ENCODE measurements around the gene MBD4.
A peak's percentile ranks its signal among the peaks of the same experiment; 100 is the strongest.

MBD4 gene

DNA sequence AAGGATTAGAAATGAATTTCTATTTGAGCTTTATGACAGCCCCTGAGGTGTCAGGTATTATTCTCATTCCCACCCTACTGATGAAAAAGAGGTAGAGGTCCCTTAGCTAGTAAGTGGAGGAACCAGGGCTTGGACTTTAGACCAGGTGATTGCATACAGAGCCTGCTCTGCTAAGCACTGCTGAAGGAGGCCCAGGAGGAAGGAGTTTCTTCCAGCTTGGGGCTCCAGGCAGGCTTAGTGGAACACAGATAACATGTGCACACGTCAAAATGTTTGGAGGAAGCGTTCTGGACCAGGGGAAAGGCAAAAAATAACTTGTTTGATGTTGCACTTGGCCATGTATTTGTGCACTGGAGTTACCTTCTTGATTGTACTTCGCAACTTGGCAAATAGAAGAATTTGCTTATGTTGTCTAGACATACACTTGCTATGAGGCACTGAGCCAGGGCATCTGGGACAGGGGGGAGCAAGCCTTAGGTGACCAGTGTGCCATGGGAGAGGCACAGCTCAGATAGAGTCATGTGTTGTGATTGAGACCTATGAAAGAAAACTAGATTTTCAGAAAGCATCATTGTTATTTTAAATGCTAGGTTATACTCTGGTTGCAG lies 22.7 kb upstream of the MBD4 start:
- DNase-seq = no peak

DNA sequence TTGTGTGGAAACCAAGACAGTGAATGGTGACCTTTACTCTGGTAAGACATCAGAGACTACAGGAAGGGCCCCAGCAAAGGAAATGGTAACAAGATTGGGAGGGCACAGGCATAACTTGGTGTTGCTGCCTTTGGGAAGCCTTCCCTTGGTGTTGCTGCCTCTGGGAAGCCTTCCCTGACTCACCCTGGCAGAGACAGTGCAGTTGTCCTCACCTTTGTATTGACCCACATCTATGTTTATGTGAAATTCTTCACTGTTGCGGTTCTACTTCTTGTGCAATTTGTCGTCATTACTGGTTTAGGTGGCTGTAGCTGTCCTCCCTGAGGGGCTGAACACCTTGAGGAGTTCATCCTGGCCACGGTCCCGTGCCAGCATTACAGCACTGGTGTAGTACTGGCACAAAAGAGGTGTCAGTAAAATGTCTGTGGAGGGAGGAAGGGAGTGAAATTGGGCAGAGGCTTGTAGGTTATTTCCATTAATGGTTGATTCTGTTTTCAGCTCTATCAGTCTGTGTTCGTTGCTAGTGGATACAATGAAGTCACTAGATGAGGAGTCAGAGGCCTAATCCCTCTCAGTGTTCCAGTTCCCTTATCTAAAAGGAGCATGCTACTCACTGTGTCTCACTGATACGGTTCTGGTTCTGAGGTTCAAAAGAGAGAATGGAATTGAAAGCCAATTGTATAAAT lies 21.9 kb upstream of the MBD4 start:
- no peak for DNase-seq

- no peak for DNase-seq
These were observed 21.3 kb upstream of the MBD4 start for GRCh38 chr3:129461022-129461421.

- no peak for DNase-seq
These were observed 20.8 kb upstream of the MBD4 start for GRCh38 chr3:129460572-129460971.

DNA sequence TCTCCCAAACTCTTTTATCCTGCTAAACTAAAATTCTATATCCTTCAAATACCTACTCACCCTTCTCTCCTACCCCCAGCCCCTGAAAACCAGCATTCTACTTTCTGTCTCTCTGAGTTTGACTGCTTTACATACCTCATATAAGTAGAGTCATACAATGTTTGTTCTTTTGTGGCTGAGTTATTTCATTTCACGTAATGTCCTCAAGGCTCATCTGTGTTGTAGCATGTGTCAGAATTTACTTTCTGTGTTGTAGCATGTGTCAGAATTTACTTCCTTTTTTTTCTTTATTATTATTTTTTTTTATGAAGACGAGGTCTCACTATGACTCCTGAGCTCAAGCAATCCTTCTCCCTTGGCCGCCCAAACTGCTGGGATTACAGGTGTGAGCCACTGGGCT lies 20.4 kb upstream of the MBD4 start:
- no peak for DNase-seq

DNA sequence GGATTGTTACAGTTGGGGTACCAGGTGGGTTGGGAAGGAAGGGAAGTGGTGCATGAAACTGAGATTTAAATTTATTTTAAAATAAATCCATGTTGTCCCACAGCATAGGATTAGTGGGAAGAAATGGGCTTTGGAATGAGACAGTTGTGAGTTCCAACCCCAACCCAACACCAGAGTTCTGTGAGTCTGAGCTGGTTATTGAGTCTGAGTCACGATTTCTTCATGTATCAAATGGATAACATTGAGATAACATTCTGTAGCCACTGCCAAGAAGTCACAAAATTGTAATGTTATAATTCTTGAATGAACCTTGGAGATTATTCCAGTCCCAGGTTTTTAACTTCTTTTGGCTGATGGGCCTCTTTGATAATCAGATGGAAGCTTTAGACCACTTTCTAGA lies 14.0 kb upstream of the MBD4 start:
- no peak for DNase-seq

- DNase-seq = no peak
These were observed 9.7 kb upstream of the MBD4 start for GRCh38 chr3:129449279-129450115.

DNA sequence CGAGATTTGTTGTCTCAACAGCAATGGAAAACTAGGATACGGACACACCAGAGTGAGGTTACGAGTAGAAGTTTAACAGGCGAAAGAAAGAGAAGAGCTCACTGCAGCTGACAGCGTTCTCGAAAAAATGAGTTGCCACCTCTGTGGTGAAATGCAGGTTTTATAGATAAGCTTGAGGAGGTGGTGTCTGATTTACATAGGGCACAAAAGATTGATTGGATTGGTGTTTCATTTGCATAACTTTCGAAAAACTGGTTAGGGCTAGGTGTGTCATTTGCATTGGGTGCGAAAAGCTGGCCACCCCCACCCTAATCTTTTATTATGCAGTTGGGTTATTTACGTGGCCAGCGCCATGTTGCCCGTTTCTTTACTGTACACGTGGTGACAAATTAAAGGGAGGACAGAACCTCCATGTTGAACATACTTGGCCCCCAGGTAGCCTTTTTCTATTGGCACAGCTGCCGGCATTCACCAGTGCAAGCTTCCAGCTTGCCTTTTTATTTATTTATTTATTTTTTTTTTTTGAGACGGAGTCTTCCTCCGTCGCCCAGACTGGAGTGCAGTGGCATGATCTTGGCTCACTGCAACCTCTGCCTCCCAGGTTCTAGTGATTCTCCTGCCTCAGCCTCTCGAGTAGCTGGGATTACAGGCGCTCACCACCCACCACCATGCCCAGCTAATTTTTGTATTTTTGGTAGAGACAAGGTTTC lies 8.6 kb upstream of the MBD4 start:
- peak; percentile 92 for DNase-seq

DNA sequence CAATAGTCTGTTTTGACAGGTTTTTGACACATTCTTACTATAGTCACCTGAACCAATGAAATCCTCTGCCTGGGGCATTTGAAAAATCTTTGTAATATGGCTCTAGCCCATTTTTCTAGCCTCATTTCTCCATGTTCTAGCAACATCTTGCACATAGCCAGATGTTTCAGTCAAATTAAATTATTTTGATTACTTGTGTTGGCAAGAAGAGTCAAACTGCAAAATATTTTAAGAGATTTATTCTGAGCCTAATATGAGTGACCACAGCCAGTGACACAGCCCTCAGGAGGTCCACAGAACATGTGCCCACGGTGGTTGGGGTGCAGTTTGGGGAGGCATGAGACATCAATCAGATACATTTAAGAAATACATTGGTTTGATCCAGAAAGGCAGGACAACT lies 7.2 kb upstream of the MBD4 start:
- no peak for DNase-seq

DNA sequence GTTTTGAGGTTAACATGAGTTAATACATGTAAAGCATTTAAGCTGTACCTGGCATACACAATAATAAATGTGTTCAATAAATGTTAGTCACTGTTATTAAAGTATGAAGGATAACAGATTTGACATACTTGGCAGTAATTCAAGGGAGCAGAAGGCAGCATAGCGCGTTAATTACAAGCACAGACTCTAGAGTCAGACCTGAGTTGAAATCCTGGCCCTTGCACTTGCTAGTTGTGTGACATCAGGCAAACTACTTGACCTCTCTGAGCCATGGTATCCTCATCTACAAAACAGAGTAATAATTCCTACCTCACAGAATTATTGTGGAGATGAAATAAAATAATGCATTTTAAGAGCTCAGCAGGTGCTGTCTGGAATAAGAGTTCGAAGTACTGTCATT lies 5.7 kb upstream of the MBD4 start:
- DNase-seq = no peak

GRCh38 chr3:129442947-129443346 lies 3.2 kb upstream of the MBD4 start:
- no peak for DNase-seq

DNA sequence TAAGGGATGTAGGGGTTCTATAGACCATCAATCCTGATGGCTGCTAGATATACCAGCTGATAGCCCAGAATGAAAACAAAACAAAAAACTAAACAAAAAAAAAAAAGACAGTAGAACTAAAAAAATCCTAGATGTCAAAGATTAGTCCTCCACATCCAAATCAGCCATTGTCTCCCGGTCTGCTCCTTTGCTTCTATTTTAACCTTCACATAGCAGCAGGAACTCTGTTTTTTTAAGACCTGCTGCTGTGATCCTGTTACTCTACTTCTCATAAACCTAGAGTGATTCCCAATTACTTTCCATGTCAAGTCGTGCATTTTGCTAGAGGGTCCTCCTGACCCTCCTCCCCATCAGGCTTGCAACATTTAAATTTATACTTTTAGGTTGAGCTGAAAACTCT lies 2.7 kb upstream of the MBD4 start:
- DNase-seq = no peak

DNA sequence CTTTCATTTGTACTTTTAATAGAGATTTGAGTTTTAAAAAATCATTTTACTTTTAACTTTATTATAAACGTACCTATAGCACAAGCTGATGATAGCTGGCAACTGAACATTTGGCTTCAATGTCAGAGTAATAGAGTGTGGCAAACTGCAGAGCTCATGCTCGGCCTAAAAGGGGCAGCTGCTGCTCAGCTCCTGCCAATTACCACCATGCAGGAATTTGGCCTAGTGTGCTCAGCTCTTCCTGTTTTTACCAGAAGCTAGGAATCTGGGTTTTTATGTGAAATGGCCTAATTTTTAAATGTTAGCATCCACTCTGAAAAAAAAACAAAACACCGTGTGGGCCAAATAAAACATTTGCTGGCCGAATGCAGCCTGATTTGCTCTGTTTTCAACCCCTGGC lies 2.0 kb upstream of the MBD4 start:
- no peak for DNase-seq

- DNase-seq = no peak
These were observed 1.5 kb upstream of the MBD4 start for GRCh38 chr3:129441215-129441614.

GRCh38 chr3:129440618-129441190 lies 956 bp upstream of the MBD4 start:
- DNase-seq = no peak

DNA sequence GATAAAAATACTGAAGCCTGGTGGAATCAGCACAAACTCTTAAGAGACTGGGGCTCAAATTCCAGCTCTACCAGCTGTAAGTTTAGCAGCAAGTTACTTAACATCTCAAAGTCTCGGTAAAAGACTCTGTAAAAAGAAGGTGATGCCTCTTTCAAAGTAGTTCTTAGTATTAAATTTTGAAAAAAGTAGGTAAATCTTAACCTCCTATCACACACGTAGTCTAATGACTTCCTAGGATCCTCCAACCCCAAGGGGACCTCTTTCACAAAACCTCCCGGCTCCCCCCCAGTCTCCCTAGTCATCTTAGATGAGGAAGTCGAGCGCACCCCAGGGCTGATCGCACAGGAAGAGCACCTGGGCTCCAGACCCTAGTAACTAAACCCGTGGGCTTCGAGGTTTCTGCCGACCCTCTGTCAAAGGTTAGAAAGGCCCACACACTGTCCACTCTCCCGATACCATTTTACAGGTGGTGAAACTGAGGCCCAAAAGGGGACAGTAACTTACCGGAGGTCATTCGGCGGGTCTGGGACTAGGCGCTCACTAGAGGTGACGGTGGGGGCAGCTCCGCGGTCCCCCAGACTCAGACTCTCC lies 427 bp downstream of the MBD4 start:
- no peak for DNase-seq

GRCh38 chr3:129435367-129435766 lies 4.4 kb downstream of the MBD4 start:
- DNase-seq = no peak

DNA sequence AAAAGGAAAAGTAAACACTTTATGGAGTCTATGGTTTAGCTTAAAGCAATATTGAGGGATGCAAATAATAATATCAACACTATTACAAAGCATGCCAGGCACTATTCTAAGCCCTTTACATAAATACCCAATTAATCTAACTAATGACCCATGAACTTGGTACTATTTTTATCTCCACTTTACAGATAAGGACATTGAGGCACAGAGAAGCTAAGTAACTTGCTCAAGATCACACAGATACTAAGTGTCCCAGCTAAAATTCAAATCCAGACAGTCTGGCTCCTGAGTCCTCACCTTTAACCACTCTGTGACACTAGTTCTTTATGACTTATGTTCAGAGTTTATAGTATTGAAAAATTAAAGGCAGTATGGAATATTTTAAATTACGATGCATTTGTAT lies 5.6 kb downstream of the MBD4 start:
- no peak for DNase-seq

DNA sequence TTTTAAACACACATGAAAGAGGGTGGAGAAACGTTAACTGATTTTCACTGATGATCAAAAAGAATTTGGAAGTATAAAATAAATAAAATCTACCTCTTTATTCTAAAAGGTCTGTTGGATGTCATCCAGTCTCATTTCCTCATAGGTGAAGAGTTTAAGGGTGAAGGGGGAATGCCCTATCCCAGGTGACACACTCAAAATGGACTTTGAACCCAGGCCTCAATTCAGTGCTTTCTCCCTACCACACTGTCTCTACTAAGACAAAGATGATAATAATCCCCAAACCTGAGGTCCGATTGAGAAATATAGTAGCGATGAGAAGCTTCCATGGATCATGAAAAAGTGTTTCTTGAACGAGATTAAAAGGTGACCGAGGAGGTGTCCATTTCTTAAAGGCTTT lies 6.2 kb downstream of the MBD4 start:
- no peak for DNase-seq

GRCh38 chr3:129432671-129433070 lies 7.1 kb downstream of the MBD4 start:
- no peak for DNase-seq

- DNase-seq = no peak
These were observed 7.7 kb downstream of the MBD4 start for GRCh38 chr3:129432036-129432435.

- no peak for DNase-seq
These were observed 10.1 kb downstream of the MBD4 start for GRCh38 chr3:129429602-129430001.

DNA sequence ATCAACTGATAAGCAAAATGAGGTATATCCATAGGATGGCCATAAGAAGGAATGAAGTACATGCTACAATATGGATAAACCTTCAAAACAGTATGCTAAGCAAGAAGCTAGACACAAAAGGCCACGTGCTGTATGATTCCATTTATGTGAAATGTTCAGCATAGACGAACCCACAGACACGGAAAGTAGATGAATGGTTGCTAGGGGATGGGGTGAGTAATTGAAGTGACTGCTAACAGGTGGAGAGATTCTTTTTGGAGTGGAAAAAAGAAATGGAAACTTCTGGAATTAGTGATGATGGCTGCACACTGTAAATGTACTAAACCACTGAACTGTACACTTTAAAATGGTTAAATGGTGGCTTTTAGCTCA lies 10.7 kb downstream of the MBD4 start:
- no peak for DNase-seq

Data from NCI-H1048 (cell line).